Coronary artery (tissue), 2 donors: ENCODE data around the gene DZANK1.

Experiments used
- DNase-seq: peaks from one replicate; pipeline ENCODE4 v3.0.0-alpha.2; 2017; ENCODE audit warnings: low spot score
- H3K27ac ChIP-seq, 2 donors: fragments of 200-600 bp; sonication (generic); one replicate each; pipeline ENCODE4 v1.5.1; 2016 to 2019
- H3K4me3 ChIP-seq: fragments of 200-600 bp; sonication (generic); 2 replicates; pipeline ENCODE4 v1.5.1; 2016; ENCODE audit warnings: mild to moderate bottlenecking, moderate library complexity
- CTCF ChIP-seq: fragments of 200-600 bp; sonication (generic); IDR thresholded peaks from one replicate; pipeline ENCODE4 v1.5.1; 2019; ENCODE audit warnings: antibody characterized with exemption

Gene DZANK1

GRCh38 chr20:18481596-18481995, 14.8 kb upstream of the DZANK1 start:
- no peak for TF ChIP-seq CTCF
- Histone ChIP-seq H3K27ac (no peak overlapping the region), H3K4me3 (no peak overlapping the region)
- no peak for DNase-seq

GRCh38 chr20:18477821-18478220, 11.0 kb upstream of the DZANK1 start:
- no peak for DNase-seq
- no peak overlapping the region for H3K4me3 ChIP-seq

GRCh38 chr20:18477218-18477617, 10.4 kb upstream of the DZANK1 start:
- no peak for TF ChIP-seq CTCF

More at GRCh38 chr20:18477821-18478220, 11.0 kb upstream of the DZANK1 start:
- no peak overlapping the region for H3K27ac ChIP-seq
- no peak for TF ChIP-seq CTCF

GRCh38 chr20:18466574-18466893, 296 bp downstream of the DZANK1 start:
- Histone ChIP-seq H3K27ac (peak overlapping the region; percentile 51 to 83), H3K4me3 (peak overlapping the region; percentile 74)
- DNase-seq = no peak
- TF ChIP-seq CTCF = no peak

More at GRCh38 chr20:18477218-18477617, 10.4 kb upstream of the DZANK1 start:
- DNase-seq = no peak
- Histone ChIP-seq H3K4me3 (no peak overlapping the region), H3K27ac (no peak overlapping the region)

GRCh38 chr20:18465536-18466200, 1.2 kb downstream of the DZANK1 start:
- no peak overlapping the region for H3K27ac ChIP-seq
- no peak overlapping the region for H3K4me3 ChIP-seq
- no peak for TF ChIP-seq CTCF
- no peak for DNase-seq

GRCh38 chr20:18456600-18456999, 10.2 kb downstream of the DZANK1 start:
- no peak for DNase-seq
- Histone ChIP-seq H3K4me3 (no peak overlapping the region), H3K27ac (no peak overlapping the region)
- TF ChIP-seq CTCF = no peak

GRCh38 chr20:18443886-18444285, 22.9 kb downstream of the DZANK1 start:
- DNase-seq = no peak
- H3K27ac ChIP-seq = no peak overlapping the region
- no peak for TF ChIP-seq CTCF
- H3K4me3 ChIP-seq = no peak overlapping the region
